OCI-M2 (cell line): ENCODE results near the gene FRAT1.
"Not testable (repeated sequence)": the region's sequence is repeated elsewhere in the genome, so short reads cannot be mapped to it uniquely, and the experiment has no call there.

Source experiments
- DNase-seq: peaks from one replicate; lab custom pipeline; 2025; ENCODE audit not compliant: unreplicated experiment; lab: John Stamatoyannopoulos, UW

FRAT1 gene

GRCh38 chr10:97334370-97335175, 15.5 kb downstream of the FRAT1 start, which contains the start of gene FRAT2:
FRAT2 (minus strand) TSS chr10:97334729; CDS start chr10:97334572, 157 bp downstream.
- DNase-seq, result no peak

- DNase-seq, result no peak
These were observed 16.1 kb downstream of the FRAT1 start for GRCh38 chr10:97335188-97335619.

- no peak for DNase-seq
These were observed 16.9 kb downstream of the FRAT1 start for GRCh38 chr10:97336006-97336405.

GRCh38 chr10:97336446-97336845, 17.4 kb downstream of the FRAT1 start:
- DNase-seq, result no peak

GRCh38 chr10:97336942-97337831, 18.1 kb downstream of the FRAT1 start:
- no peak for DNase-seq

- DNase-seq, result no peak
These were observed 19.0 kb downstream of the FRAT1 start for GRCh38 chr10:97338041-97338440.

GRCh38 chr10:97341416-97341815, 22.3 kb downstream of the FRAT1 start:
- DNase-seq, result no peak

- not testable (repeated sequence) for DNase-seq
These were observed 24.6 kb downstream of the FRAT1 start for GRCh38 chr10:97343664-97344063.

- no peak for DNase-seq
These were observed 28.2 kb downstream of the FRAT1 start for GRCh38 chr10:97347317-97347716.

GRCh38 chr10:97349752-97350513, 30.9 kb downstream of the FRAT1 start:
- no peak for DNase-seq

GRCh38 chr10:97353945-97354344, 34.9 kb downstream of the FRAT1 start:
- DNase-seq, result no peak

- DNase-seq, result no peak
These were observed 36.5 kb downstream of the FRAT1 start for GRCh38 chr10:97355571-97355975.

- DNase-seq, result no peak
These were observed 37.3 kb downstream of the FRAT1 start for GRCh38 chr10:97356318-97356914.

GRCh38 chr10:97356918-97357317, 37.8 kb downstream of the FRAT1 start:
- no peak for DNase-seq

GRCh38 chr10:97358349-97358748, 39.3 kb downstream of the FRAT1 start:
- no peak for DNase-seq

GRCh38 chr10:97358781-97359180, 39.7 kb downstream of the FRAT1 start:
- no peak for DNase-seq

GRCh38 chr10:97360705-97361536, 41.9 kb downstream of the FRAT1 start:
- DNase-seq, result no peak

- DNase-seq, result no peak
These were observed 42.4 kb downstream of the FRAT1 start for GRCh38 chr10:97361537-97361901.

- no peak for DNase-seq
These were observed 43.4 kb downstream of the FRAT1 start for GRCh38 chr10:97362310-97363033.
